Measurements from ENCODE around the gene GLYR1. TPM values are rescaled to one million over a fixed set of nuclear protein-coding genes. Genes with fewer than 3 reads are reported as not detected.

GLYR1 gene
- total and polyA plus RNA-seq, 2 donors (not counting 3 experiments of a cell fraction or from before 2014, with no cell fraction given) = 47.9 to 107 TPM

- H3K9ac ChIP-seq (replicated peaks; ENCODE audit: extremely low read depth, insufficient read depth, low read length) = peak overlapping the region; percentile 1
- no peak for FAIRE-seq
Observed at GRCh38 chr16:4801051-4801961, 45.8 kb downstream of the GLYR1 start.

More at GRCh38 chr16:4801051-4801961, 45.8 kb downstream of the GLYR1 start:
- no peak for TF ChIP-seq MAX (IDR thresholded peaks at IDR 0.05; ENCODE audit: insufficient read depth, insufficient read length)
- no peak for TF ChIP-seq POLR2A (IDR thresholded peaks at IDR 0.05; ENCODE audit: low read depth, low read length)
- no peak for TF ChIP-seq EZH2 (IDR thresholded peaks at IDR 0.05; ENCODE audit: borderline replicate concordance, low read depth, low read length, severe bottlenecking)
- TF ChIP-seq FOS (IDR thresholded peaks at IDR 0.05; ENCODE audit: borderline replicate concordance, insufficient read depth, low read length) = no peak
- TF ChIP-seq, protein P1, sequence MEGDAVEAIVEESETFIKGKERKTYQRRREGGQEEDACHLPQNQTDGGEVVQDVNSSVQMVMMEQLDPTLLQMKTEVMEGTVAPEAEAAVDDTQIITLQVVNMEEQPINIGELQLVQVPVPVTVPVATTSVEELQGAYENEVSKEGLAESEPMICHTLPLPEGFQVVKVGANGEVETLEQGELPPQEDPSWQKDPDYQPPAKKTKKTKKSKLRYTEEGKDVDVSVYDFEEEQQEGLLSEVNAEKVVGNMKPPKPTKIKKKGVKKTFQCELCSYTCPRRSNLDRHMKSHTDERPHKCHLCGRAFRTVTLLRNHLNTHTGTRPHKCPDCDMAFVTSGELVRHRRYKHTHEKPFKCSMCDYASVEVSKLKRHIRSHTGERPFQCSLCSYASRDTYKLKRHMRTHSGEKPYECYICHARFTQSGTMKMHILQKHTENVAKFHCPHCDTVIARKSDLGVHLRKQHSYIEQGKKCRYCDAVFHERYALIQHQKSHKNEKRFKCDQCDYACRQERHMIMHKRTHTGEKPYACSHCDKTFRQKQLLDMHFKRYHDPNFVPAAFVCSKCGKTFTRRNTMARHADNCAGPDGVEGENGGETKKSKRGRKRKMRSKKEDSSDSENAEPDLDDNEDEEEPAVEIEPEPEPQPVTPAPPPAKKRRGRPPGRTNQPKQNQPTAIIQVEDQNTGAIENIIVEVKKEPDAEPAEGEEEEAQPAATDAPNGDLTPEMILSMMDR (IDR thresholded peaks at IDR 0.05; ENCODE audit: extremely low read depth in 1 of 2, insufficient read depth in 1 of 2, low read depth in 1 of 2, low read length in 2 of 2) = no peak
- H3K4me1 ChIP-seq (ENCODE audit: control insufficient read depth, extremely low read depth, insufficient read depth, low read length) = peaks cover 7% of the 10 kb centered on the region
- POLR2A ChIA-PET = interaction anchor here (1.1 kb wide), 1 partner anchor 19 kb away, joined by 3 read pairs; no protein-coding TSS in a partner anchor
- intact Hi-C loops (cut with micrococcal nuclease) = no loop called here
- BruUV-seq (replicated peaks) = no TSS peak
- no peak overlapping the region for H3K27ac ChIP-seq (ENCODE audit: insufficient read depth, low read depth, low read length)
- H3K79me2 ChIP-seq (ENCODE audit: control insufficient read depth, insufficient read depth, low read length) = no peaks in the 10 kb centered on the region
- dilution Hi-C loops (cut with MboI; ENCODE audit: extremely low pct_ligation_motif_present, low sequenced_read_pairs) = no loop called here
- peak overlapping the region; percentile 96 for H2AFZ ChIP-seq (ENCODE audit: low read depth, low read length)
- H3K4me3 ChIP-seq (replicated peaks in 1 of 3; ENCODE audit: insufficient read depth in 1 of 3, low read depth in 1 of 3, low read length in 3 of 3) = peak overlapping the region; percentile 59 to 76 (median 60)
- no peak for DNase-seq (ENCODE audit: low read depth, low spot score)
- no peaks in the 10 kb centered on the region for H3K9me3 ChIP-seq (replicated peaks; ENCODE audit: control insufficient read depth, insufficient read depth, low read length)
- CTCF ChIA-PET = interaction anchor here (2.1 kb wide), 1 partner anchor 13 kb away, joined by 5 read pairs; the partner anchor contains the start of gene SEPTIN12
- H4K20me1 ChIP-seq (replicated peaks; ENCODE audit: control insufficient read depth, extremely low read depth, insufficient read depth, low read length) = no peaks in the 10 kb centered on the region
- H3K27me3 ChIP-seq (ENCODE audit: control insufficient read depth in 2 of 2, insufficient read depth in 2 of 2, low read length in 2 of 2) = no peaks in the 10 kb centered on the region
- H3K9me1 ChIP-seq (replicated peaks; ENCODE audit: control insufficient read depth, extremely low read depth, insufficient read depth, low read length) = no peaks in the 10 kb centered on the region
- peak overlapping the region; percentile 12 for H3K4me2 ChIP-seq (ENCODE audit: insufficient read depth, low read length)
- peaks cover 2 to 7% of the 10 kb centered on the region in 2 experiments for H3K36me3 ChIP-seq (ENCODE audit: control insufficient read depth in 2 of 2, extremely low read depth in 1 of 2, insufficient read depth in 2 of 2, low read length in 2 of 2)

Measured in endothelial cell of umbilical vein (primary cell).